H9 (cell line): ENCODE data around the gene RHEBL1. TPM values are rescaled to one million over a fixed set of nuclear protein-coding genes. Genes with fewer than 3 reads are reported as not detected.

Experiments
- DNase-seq: peaks from one replicate; pipeline ENCODE4 v3.0.0-alpha.2; 2017
- H2AFZ ChIP-seq: one replicate; pipeline ENCODE4 v1.6.1; 2013; ENCODE audit warnings: mild to moderate bottlenecking, low read length, control low read depth, moderate library complexity
- H2AK5ac ChIP-seq: 2 replicates; pipeline ENCODE4 v1.6.1; 2013; ENCODE audit warnings: low read length, control low read depth, mixed read lengths; ENCODE audit not compliant: insufficient read length
- H2BK120ac ChIP-seq: one replicate; pipeline ENCODE4 v1.6.1; 2013; ENCODE audit warnings: low read depth, mild to moderate bottlenecking, low read length, control low read depth, inconsistent platforms; ENCODE audit not compliant: poor library complexity, severe bottlenecking
- H2BK12ac ChIP-seq: 2 replicates; pipeline ENCODE4 v1.6.1; 2013; ENCODE audit warnings: low read length, control low read depth, mixed read lengths, low read depth; ENCODE audit not compliant: insufficient read length
- H2BK15ac ChIP-seq: 2 replicates; pipeline ENCODE4 v1.6.1; 2013; ENCODE audit warnings: low read depth, low read length, control low read depth
- H2BK20ac ChIP-seq: one replicate; pipeline ENCODE4 v1.6.1; 2013; ENCODE audit warnings: low read depth, mild to moderate bottlenecking, low read length, control low read depth, inconsistent platforms; ENCODE audit not compliant: poor library complexity, severe bottlenecking
- H2BK5ac ChIP-seq: 2 replicates; pipeline ENCODE4 v1.6.1; 2013; ENCODE audit warnings: low read length, control low read depth, mixed read lengths; ENCODE audit not compliant: insufficient read length
- H3K14ac ChIP-seq: 2 replicates; pipeline ENCODE4 v1.6.1; 2013; ENCODE audit warnings: low read length, control low read depth; ENCODE audit not compliant: insufficient read depth
- H3K18ac ChIP-seq: 2 replicates; pipeline ENCODE4 v1.6.1; 2013; ENCODE audit warnings: low read depth, mild to moderate bottlenecking, mixed read lengths, low read length, control low read depth; ENCODE audit not compliant: insufficient read length
- H3K23ac ChIP-seq: 2 replicates; pipeline ENCODE4 v1.6.1; 2013; ENCODE audit warnings: low read length, control low read depth, mixed read lengths, low read depth; ENCODE audit not compliant: insufficient read length
- H3K23me2 ChIP-seq: 2 replicates; pipeline ENCODE4 v1.6.1; 2013; ENCODE audit warnings: low read depth, mild to moderate bottlenecking, mixed read lengths, low read length, control low read depth; ENCODE audit not compliant: insufficient read length, poor library complexity, severe bottlenecking
- H3K27ac ChIP-seq: 2 replicates; pipeline ENCODE4 v1.5.1; 2013; ENCODE audit warnings: low read length, control low read depth, mixed read lengths, low read depth; ENCODE audit not compliant: insufficient read length
- H3K27me3 ChIP-seq: 2 replicates; pipeline ENCODE4 v1.6.1; 2013; ENCODE audit warnings: low read length, control low read depth, inconsistent platforms; ENCODE audit not compliant: insufficient read depth
- H3K4ac ChIP-seq: 2 replicates; pipeline ENCODE4 v1.6.1; 2013; ENCODE audit warnings: low read depth, mild to moderate bottlenecking, control low read depth, inconsistent platforms, low read length, moderate library complexity
- H3K4me1 ChIP-seq: 2 replicates; pipeline ENCODE4 v1.6.1; 2013; ENCODE audit warnings: low read length, control low read depth, inconsistent platforms; ENCODE audit not compliant: insufficient read depth
- H3K4me2 ChIP-seq: 2 replicates; pipeline ENCODE4 v1.6.1; 2013; ENCODE audit warnings: low read length, control low read depth, mixed read lengths; ENCODE audit not compliant: insufficient read length, insufficient read depth
- H3K56ac ChIP-seq: 2 replicates; pipeline ENCODE4 v1.6.1; 2013; ENCODE audit warnings: low read depth, mild to moderate bottlenecking, mixed read lengths, low read length, control low read depth; ENCODE audit not compliant: insufficient read length
- H3K79me1 ChIP-seq: 2 replicates; pipeline ENCODE4 v1.6.1; 2013; ENCODE audit warnings: low read depth, mild to moderate bottlenecking, moderate library complexity, low read length, control low read depth, inconsistent platforms; ENCODE audit not compliant: insufficient read depth, poor library complexity, severe bottlenecking
- H3K79me2 ChIP-seq: 2 replicates; pipeline ENCODE4 v1.6.1; 2013; ENCODE audit warnings: low read length, control low read depth, inconsistent platforms; ENCODE audit not compliant: insufficient read depth
- H3K9ac ChIP-seq: 2 replicates; pipeline ENCODE4 v1.6.1; 2013; ENCODE audit warnings: low read length, control low read depth, mixed read lengths; ENCODE audit not compliant: insufficient read length; ENCODE audit errors: extremely low read depth
- H3K9me3 ChIP-seq: one replicate; pipeline ENCODE4 v1.6.1; 2013; ENCODE audit warnings: low read depth, low read length, inconsistent platforms; ENCODE audit not compliant: control insufficient read depth
- H3T11ph ChIP-seq: one replicate; pipeline ENCODE4 v1.6.1; 2013; ENCODE audit warnings: mild to moderate bottlenecking, low read length, control low read depth, inconsistent platforms
- H4K20me1 ChIP-seq: one replicate; pipeline ENCODE4 v1.6.1; 2013; ENCODE audit not compliant: control insufficient read depth, insufficient read length, insufficient read depth
- H4K5ac ChIP-seq: 2 replicates; pipeline ENCODE4 v1.6.1; 2013; ENCODE audit warnings: low read depth, mild to moderate bottlenecking, mixed read lengths, low read length, control low read depth; ENCODE audit not compliant: insufficient read length
- H4K8ac ChIP-seq: replicated peaks from 2 replicates; pipeline ENCODE4 v1.6.1; 2013; ENCODE audit warnings: low read length, control low read depth, mixed read lengths, low read depth; ENCODE audit not compliant: insufficient read length
- H4K91ac ChIP-seq: 2 replicates; pipeline ENCODE4 v1.6.1; 2013; ENCODE audit warnings: low read depth, mild to moderate bottlenecking, moderate library complexity, mixed read lengths, low read length, control low read depth; ENCODE audit not compliant: insufficient read length
- H3K27ac Mint-ChIP-seq, 3 experiments: 2 replicates in 2 of 3; 3 replicates in 1 of 3; pipeline ENCODE4 v1.8.0; 2020 to 2021; ENCODE audit warnings: mixed read lengths in 3 of 3, mild to moderate bottlenecking in 1 of 3, moderate library complexity in 1 of 3
- H3K27me3 Mint-ChIP-seq: 2 replicates; pipeline ENCODE4 v1.8.0; 2021; ENCODE audit warnings: low read depth, mild to moderate bottlenecking, moderate library complexity, mixed read lengths
- H3K36me3 Mint-ChIP-seq, 3 experiments: 2 replicates in 2 of 3; 3 replicates in 1 of 3; pipeline ENCODE4 v1.8.0; 2020 to 2021; ENCODE audit warnings: low read depth in 3 of 3, mixed read lengths in 3 of 3; ENCODE audit not compliant: insufficient read depth in 1 of 3
- H3K4me1 Mint-ChIP-seq, 2 experiments: 2 replicates each; pipeline ENCODE4 v1.8.0; 2020; ENCODE audit warnings: mixed read lengths in 2 of 2
- H3K4me3 Mint-ChIP-seq, 2 experiments: 2 replicates in 1 of 2; 3 replicates in 1 of 2; pipeline ENCODE4 v1.8.0; 2020 to 2021; ENCODE audit warnings: mild to moderate bottlenecking in 2 of 2, mixed read lengths in 2 of 2, moderate library complexity in 1 of 2
- H3K9me3 Mint-ChIP-seq, 2 experiments: 2 replicates in 1 of 2; 3 replicates in 1 of 2; pipeline ENCODE4 v1.8.0; 2020; ENCODE audit warnings: mild to moderate bottlenecking in 2 of 2, mixed read lengths in 2 of 2, moderate library complexity in 1 of 2
- CTCF ChIP-seq: fragments of 200-600 bp; sonication (generic); conservative IDR thresholded peaks from 3 replicates; pipeline ENCODE4 v1.8.0; 2021; ENCODE audit warnings: antibody characterized with exemption, mild to moderate bottlenecking
- WGBS: extraction: QIAGEN DNeasy Blood & Tissue Kit; methylation state at CpG from one replicate; pipeline ENCODE4 v1.1.7; 2013; ENCODE audit warnings: missing lambda C conversion rate, low lambda C conversion rate, mixed read lengths; ENCODE audit not compliant: insufficient read length; ENCODE audit errors: extremely low coverage; 5-methylcytosine and 5-hydroxymethylcytosine counted together
- total RNA-seq: library from RNA; stranded (reverse); gene quantifications from 2 replicates; pipeline ENCODE4 v1.2.1, GENCODE V29; 2021

The RHEBL1 gene
- total RNA-seq, 1 experiment from 2014 or later: 4.0 TPM

DNA sequence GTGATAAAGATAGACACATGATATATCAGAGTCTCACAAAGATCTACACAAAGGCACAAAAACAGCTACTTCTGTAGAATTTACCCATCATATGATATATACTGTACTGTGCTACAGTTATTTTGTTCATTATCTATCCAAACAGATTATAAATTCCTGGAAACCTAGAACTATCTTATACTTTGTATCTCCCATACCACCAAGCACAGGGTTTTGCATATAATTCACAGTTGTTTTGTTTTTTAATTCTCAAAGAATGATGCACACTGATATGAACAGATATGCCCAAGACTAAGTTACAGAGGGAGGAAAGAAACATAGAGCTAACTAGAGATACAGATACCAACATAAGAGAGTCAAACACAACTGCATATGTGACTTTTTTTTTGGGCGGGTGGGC, 54.6 kb downstream of the RHEBL1 start:
- no peak overlapping the region for H2BK20ac ChIP-seq
- H3K4me1 Mint-ChIP-seq: peaks cover 15% of the 10 kb centered on the region in 2 experiments
- H3K18ac ChIP-seq: no peak overlapping the region

More for the DNA sequence above, 54.6 kb downstream of the RHEBL1 start:
- Mint-ChIP-seq H3K36me3 (peaks cover 0 to 6% (median 2%) of the 10 kb centered on the region in 3 experiments; a peak in 3 of 7 replicates), H3K4me3 (no peak overlapping the region), H3K27ac (no peak overlapping the region), H3K9me3 (no peaks in the 10 kb centered on the region), H3K27me3 (no peaks in the 10 kb centered on the region; the same call in 1 of the 2 replicates)
- no peak overlapping the region for H2BK15ac ChIP-seq
- H3K4me1 ChIP-seq: no peaks in the 10 kb centered on the region
- H3K23ac ChIP-seq: no peak overlapping the region
- peaks cover 3% of the 10 kb centered on the region for H3K79me1 ChIP-seq
- no peak for TF ChIP-seq CTCF
- H4K91ac ChIP-seq: no peak overlapping the region
- H4K20me1 ChIP-seq: no peaks in the 10 kb centered on the region
- H3K14ac ChIP-seq: no peak overlapping the region
- no peak overlapping the region for H3K4ac ChIP-seq
- H2AK5ac ChIP-seq: no peak overlapping the region
- H3T11ph ChIP-seq: no peak overlapping the region
- no peaks in the 10 kb centered on the region for H3K27me3 ChIP-seq
- no peak overlapping the region for H3K9ac ChIP-seq
- no peak for DNase-seq
- H2AFZ ChIP-seq: no peak overlapping the region
- H3K9me3 ChIP-seq: no peaks in the 10 kb centered on the region
- no peak overlapping the region for H2BK5ac ChIP-seq
- H4K5ac ChIP-seq: no peak overlapping the region
- H3K4me2 ChIP-seq: no peak overlapping the region
- H3K79me2 ChIP-seq: no peaks in the 10 kb centered on the region
- H3K23me2 ChIP-seq: peaks cover 9% of the 10 kb centered on the region
- H2BK12ac ChIP-seq: no peak overlapping the region
- no peak overlapping the region for H4K8ac ChIP-seq
- H3K56ac ChIP-seq: no peak overlapping the region
- H3K27ac ChIP-seq: no peak overlapping the region
- no CpG with 5 or more reads among the region's 1 CpG for WGBS
- no peak overlapping the region for H2BK120ac ChIP-seq

Other genes with a start within 250 kb of the RHEBL1 start
- gene DDX23, start 217.8 kb downstream of the RHEBL1 start, total RNA-seq: 98.1 and 104 TPM in 2 replicates
- gene RND1, start 204.1 kb downstream of the RHEBL1 start, total RNA-seq: 9.5 and 9.7 TPM in 2 replicates
- gene FKBP11, start 144.5 kb downstream of the RHEBL1 start, total RNA-seq: 40.8 and 43.6 TPM in 2 replicates
- 254 and 263 TPM in 2 replicates for gene ARF3, start 112.5 kb downstream of the RHEBL1 start, total RNA-seq
- gene WNT10B, start 98.2 kb downstream of the RHEBL1 start, total RNA-seq: 0.37 and 0.53 TPM in 2 replicates
- not detected in 2 replicates for gene WNT1, start 91.7 kb downstream of the RHEBL1 start, total RNA-seq
- gene DDN, start 70.6 kb downstream of the RHEBL1 start, total RNA-seq: 0.35 and 0.39 TPM in 2 replicates
- 34.8 and 36.7 TPM in 2 replicates for gene PRKAG1, start 51.2 kb downstream of the RHEBL1 start, total RNA-seq
- gene KMT2D, start 9.2 kb downstream of the RHEBL1 start, total RNA-seq: 83.9 and 93.7 TPM in 2 replicates
- gene DHH, start 24.8 kb upstream of the RHEBL1 start, total RNA-seq: 0.13 and 0.20 TPM in 2 replicates
- gene LMBR1L, start 40.9 kb upstream of the RHEBL1 start, total RNA-seq: 50.4 and 55.1 TPM in 2 replicates
- gene TUBA1B, start 61.4 kb upstream of the RHEBL1 start, total RNA-seq: 2,063 and 2,102 TPM in 2 replicates
- gene TUBA1A, start 119.1 kb upstream of the RHEBL1 start, total RNA-seq: 148 and 149 TPM in 2 replicates
- gene TUBA1C, start 195.1 kb upstream of the RHEBL1 start, total RNA-seq: 660 and 684 TPM in 2 replicates
- 1.1 and 2.2 TPM in 2 replicates for gene PRPH, start 225.2 kb upstream of the RHEBL1 start, total RNA-seq